Skeletal muscle satellite cell (primary cell): ENCODE data around the gene ANKLE2.

Experiments used
- H3K27me3 ChIP-seq: 2 replicates; pipeline ENCODE4 v1.7.0; 2013; ENCODE audit warnings: low read length; ENCODE audit not compliant: control insufficient read depth, insufficient read depth
- H3K36me3 ChIP-seq: 2 replicates; pipeline ENCODE4 v1.7.0; 2013; ENCODE audit warnings: mild to moderate bottlenecking, control low read depth, low read length; ENCODE audit not compliant: insufficient read depth
- H3K4me1 ChIP-seq: 2 replicates; pipeline ENCODE4 v1.7.0; 2013; ENCODE audit warnings: low read length; ENCODE audit not compliant: control insufficient read depth, insufficient read depth
- H3K4me2 ChIP-seq: 2 replicates; pipeline ENCODE4 v1.7.0; 2013; ENCODE audit warnings: mild to moderate bottlenecking, low read length
- H3K4me3 ChIP-seq: 2 replicates; pipeline ENCODE4 v1.7.0; 2013; ENCODE audit warnings: low read length
- H3K9ac ChIP-seq: 2 replicates; pipeline ENCODE4 v1.7.0; 2013; ENCODE audit warnings: mild to moderate bottlenecking, low read depth, low read length, moderate library complexity
- H3K9me3 ChIP-seq: replicated peaks from 2 replicates; pipeline ENCODE4 v1.7.0; 2013; ENCODE audit warnings: mild to moderate bottlenecking, control low read depth, low read length

ANKLE2 gene

GRCh38 chr12:132716356-132716755, 45.3 kb downstream of the ANKLE2 start:
- Histone ChIP-seq H3K9me3 (no peaks in the 10 kb centered on the region), H3K4me1 (peaks cover 7% of the 10 kb centered on the region), H3K36me3 (peaks cover 50% of the 10 kb centered on the region), H3K4me3 (no peak overlapping the region), H3K9ac (no peak overlapping the region), H3K4me2 (no peak overlapping the region), H3K27me3 (no peaks in the 10 kb centered on the region)

GRCh38 chr12:132715874-132716273, 45.8 kb downstream of the ANKLE2 start:
- H3K36me3 ChIP-seq = peaks cover 46% of the 10 kb centered on the region
- H3K4me1 ChIP-seq = peaks cover 7% of the 10 kb centered on the region

GRCh38 chr12:132713123-132713522, 48.5 kb downstream of the ANKLE2 start:
- H3K4me2 ChIP-seq = no peak overlapping the region
- peaks cover 24% of the 10 kb centered on the region for H3K36me3 ChIP-seq
- H3K27me3 ChIP-seq = no peaks in the 10 kb centered on the region
- peaks cover 7% of the 10 kb centered on the region for H3K4me1 ChIP-seq
- H3K9ac ChIP-seq = no peak overlapping the region
- no peaks in the 10 kb centered on the region for H3K9me3 ChIP-seq
- H3K4me3 ChIP-seq = no peak overlapping the region

More at GRCh38 chr12:132715874-132716273, 45.8 kb downstream of the ANKLE2 start:
- H3K27me3 ChIP-seq = no peaks in the 10 kb centered on the region
- H3K9me3 ChIP-seq = no peaks in the 10 kb centered on the region
- H3K9ac ChIP-seq = no peak overlapping the region
- H3K4me3 ChIP-seq = no peak overlapping the region
- H3K4me2 ChIP-seq = no peak overlapping the region

DNA sequence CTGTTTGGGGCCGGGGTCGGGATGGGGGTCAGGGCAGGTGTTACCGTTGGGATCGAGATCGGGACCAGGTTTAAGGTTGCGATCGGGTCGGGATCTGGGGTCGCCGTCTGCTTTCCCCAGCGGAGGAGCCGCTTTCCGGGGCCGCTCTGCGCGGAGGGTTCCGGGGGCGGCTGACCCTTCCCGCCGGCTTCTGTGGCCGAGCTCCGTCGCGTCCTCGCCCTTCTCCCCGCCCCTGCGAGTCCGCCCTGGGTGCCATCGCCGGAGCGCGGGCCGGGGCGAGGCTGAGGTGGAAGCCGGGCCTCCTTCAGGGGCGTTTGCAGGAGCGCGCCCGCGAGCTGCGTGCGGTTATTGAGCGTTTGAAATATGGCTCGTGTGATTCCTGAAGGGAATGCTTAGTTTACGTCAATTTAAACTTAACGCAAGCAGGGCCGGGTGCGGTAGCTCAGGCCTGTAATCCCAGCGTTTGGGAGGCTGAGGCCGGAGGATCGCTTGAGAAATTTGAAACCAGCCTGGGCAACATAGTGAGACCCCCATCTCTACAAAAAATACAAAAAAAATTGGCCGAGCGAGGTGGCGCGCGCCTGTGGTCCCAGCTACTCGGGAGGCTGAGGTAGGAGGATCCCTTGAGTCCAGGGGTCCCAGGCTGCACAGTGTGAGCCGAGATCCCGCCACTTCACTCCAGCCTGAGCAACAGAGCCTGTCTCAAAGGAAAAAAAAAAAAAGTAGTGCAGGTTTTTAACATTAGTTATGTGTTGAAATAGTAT, 50.4 kb downstream of the ANKLE2 start:
- H3K4me1 ChIP-seq = peaks cover 7% of the 10 kb centered on the region
- peak overlapping the region; percentile 90 for H3K9ac ChIP-seq
- H3K36me3 ChIP-seq = peaks cover 10% of the 10 kb centered on the region
- no peaks in the 10 kb centered on the region for H3K27me3 ChIP-seq
- peak overlapping the region; percentile 100 for H3K4me3 ChIP-seq
- peak overlapping the region; percentile 99 for H3K4me2 ChIP-seq
- no peaks in the 10 kb centered on the region for H3K9me3 ChIP-seq

DNA sequence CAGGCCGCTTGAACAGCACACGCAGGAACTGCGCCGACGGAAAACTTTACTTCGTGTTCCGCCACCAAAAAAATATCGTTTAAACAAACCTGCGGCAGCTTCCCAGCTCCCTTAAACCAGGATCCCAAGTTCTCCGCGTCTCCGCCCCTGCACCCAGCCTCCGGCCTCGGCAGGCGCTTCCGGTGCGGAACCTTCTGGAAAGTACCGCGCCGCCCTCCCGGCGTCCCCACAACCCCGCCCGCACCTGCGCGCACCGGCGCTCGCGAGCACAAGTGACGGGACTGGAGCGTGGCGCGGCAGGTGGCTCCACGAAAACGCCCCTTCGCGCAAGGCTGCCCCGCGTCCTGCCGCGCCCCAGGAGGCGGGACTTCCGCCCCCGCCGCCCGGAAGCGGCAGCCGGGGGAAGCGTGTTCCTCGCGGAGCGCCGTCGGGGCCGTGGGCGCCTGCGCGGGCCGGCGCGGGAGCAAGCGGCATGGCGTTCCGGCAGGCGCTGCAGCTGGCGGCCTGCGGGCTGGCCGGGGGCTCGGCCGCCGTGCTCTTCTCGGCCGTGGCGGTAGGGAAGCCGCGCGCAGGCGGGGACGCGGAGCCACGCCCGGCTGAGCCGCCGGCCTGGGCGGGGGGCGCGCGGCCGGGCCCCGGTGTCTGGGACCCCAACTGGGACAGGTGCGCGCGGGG, 51.1 kb downstream of the ANKLE2 start, which contains the start of gene PGAM5:
Gene PGAM5 (plus strand): TSS at position 438 of the 675 bp plus-strand sequence. CDS start 35 bp downstream, at position 473.
- peak within 1 kb of the TSS; percentile 99 for H3K4me2 ChIP-seq
- no peaks in the 10 kb centered on the region for H3K9me3 ChIP-seq
- peaks cover 7% of the 10 kb centered on the region for H3K4me1 ChIP-seq

DNA sequence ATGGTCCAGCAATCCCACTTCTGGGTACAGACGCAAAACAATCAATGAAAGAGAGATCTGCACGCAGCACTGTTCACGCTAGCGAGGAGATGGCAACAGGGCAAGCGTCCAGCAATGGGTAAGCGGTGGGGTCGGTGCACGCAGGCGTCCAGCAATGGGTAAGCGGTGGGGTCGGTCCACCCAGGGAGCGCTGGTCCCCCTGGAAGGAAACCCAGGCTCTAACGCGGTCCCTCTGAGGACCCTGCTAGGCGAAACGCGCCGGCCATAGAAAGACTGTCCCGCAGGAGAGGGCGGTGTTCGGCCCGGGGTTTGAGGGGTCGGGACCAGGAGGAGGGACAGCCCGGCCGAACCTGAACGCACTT, 51.6 kb downstream of the ANKLE2 start:
- H3K9ac ChIP-seq = peak overlapping the region; percentile 90
- no peaks in the 10 kb centered on the region for H3K27me3 ChIP-seq
- H3K36me3 ChIP-seq = peaks cover 7% of the 10 kb centered on the region
- H3K4me1 ChIP-seq = peaks cover 7% of the 10 kb centered on the region
- H3K4me3 ChIP-seq = peak overlapping the region; percentile 100
- peak overlapping the region; percentile 99 for H3K4me2 ChIP-seq
- no peaks in the 10 kb centered on the region for H3K9me3 ChIP-seq

More for the DNA sequence above, 51.1 kb downstream of the ANKLE2 start, which contains the start of gene PGAM5:
- peak within 1 kb of the TSS; percentile 100 for H3K4me3 ChIP-seq
- H3K9ac ChIP-seq = peak within 1 kb of the TSS; percentile 90
- H3K36me3 ChIP-seq = peaks cover 7% of the 10 kb centered on the region
- H3K27me3 ChIP-seq = no peaks in the 10 kb centered on the region

- Histone ChIP-seq H3K36me3 (peaks cover 5% of the 10 kb centered on the region), H3K9ac (no peak overlapping the region), H3K4me2 (no peak overlapping the region), H3K4me1 (peaks cover 7% of the 10 kb centered on the region), H3K27me3 (no peaks in the 10 kb centered on the region), H3K9me3 (no peaks in the 10 kb centered on the region), H3K4me3 (no peak overlapping the region)
These were observed 53.5 kb downstream of the ANKLE2 start for GRCh38 chr12:132708150-132708549.

DNA sequence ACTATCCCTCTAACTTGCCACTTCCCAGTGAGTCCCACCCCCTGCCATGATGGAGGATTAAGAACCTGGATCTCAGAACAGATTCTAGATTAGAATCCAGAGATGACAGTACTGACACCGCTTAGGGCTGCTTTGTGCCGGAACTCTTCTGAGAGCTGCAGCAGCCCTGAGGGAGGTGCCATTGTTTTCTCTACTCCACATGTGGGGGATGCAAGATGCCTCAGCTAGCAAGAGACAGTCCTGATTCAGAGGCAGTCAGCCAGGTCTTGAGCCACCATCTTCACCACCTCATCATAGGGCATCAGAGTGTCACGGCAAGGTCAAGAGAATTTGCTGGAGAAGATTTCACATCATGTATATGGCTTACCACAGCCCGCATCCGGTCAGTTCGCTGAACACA, 54.4 kb downstream of the ANKLE2 start:
- Histone ChIP-seq H3K4me1 (peaks cover 7% of the 10 kb centered on the region), H3K36me3 (peaks cover 5% of the 10 kb centered on the region), H3K9me3 (no peaks in the 10 kb centered on the region), H3K4me3 (no peak overlapping the region), H3K4me2 (no peak overlapping the region), H3K27me3 (no peaks in the 10 kb centered on the region), H3K9ac (no peak overlapping the region)

DNA sequence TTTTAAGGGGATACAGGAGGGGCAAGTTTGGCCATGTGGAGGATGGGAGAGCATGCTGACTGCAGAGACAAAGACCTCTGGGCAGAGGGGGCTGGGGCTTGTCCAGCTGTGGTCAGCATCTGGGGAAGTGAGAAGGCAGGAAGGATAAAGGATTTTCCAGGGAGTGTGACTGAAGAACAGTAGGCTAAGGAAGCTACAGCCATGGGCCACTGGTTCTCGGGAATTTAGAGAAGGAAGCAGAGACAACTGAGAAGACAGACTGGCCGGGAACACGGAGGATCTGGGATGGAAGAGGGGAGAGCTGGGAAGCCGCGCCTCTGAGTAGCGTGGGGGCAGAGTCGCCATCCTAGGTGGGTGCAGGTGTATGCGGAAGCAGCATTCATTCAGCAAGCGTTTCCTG, 58.0 kb downstream of the ANKLE2 start:
- Histone ChIP-seq H3K9me3 (no peaks in the 10 kb centered on the region), H3K4me1 (peaks cover 8% of the 10 kb centered on the region), H3K4me2 (no peak overlapping the region), H3K9ac (no peak overlapping the region), H3K4me3 (no peak overlapping the region), H3K27me3 (no peaks in the 10 kb centered on the region), H3K36me3 (peaks cover 12% of the 10 kb centered on the region)

DNA sequence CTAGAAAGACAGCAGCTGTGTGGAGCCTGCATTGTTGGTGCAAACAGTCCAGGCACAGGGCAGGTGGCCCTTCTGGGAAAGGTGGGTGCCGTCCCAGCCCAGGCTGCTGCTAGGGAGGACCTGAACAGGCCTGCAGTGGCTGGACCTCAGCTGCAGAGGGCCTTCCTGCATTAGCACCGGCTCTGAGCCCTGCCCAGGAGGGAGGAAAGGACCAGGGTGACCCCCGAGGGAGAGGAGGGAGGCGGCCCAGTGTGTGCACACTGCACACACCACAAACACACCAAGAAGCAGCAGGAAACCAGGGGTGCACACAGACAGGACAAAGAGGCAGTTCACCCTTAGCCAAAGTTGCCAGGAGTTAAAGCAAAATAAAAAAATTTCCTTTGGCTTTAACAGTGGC, 59.0 kb downstream of the ANKLE2 start:
- H3K9ac ChIP-seq = no peak overlapping the region
- H3K9me3 ChIP-seq = no peaks in the 10 kb centered on the region
- peaks cover 8% of the 10 kb centered on the region for H3K4me1 ChIP-seq
- no peak overlapping the region for H3K4me2 ChIP-seq
- no peak overlapping the region for H3K4me3 ChIP-seq
- no peaks in the 10 kb centered on the region for H3K27me3 ChIP-seq
- H3K36me3 ChIP-seq = peaks cover 12% of the 10 kb centered on the region

DNA sequence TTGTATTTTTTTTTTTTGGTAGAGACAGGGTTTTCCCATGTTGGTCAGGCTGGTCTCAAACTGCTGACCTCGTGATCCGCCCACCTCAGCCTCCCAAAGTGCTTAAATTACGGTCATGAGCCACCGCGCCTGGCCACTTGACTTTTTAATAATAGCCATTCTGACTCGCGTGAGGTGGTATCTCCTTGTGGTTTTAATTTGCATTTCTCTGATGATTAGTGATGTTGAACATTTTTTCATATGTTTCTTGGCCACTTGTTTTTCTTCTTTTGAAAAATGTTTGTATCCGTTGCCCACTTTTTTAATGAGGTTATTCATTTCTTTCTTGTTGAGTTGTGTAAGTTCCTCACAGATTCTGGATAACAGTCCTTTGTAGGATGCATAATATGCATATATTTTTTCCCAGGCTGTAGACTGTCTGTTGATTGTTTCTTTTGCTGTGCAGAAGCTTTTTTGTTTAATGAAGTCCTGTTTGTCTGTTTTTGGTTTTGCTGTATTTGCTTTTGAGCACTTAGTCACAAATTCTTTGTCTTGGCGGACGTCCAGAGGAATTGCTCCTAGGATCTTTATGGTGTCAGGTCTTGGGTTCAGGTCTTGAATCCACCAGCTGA, 61.3 kb downstream of the ANKLE2 start:
- no peaks in the 10 kb centered on the region for H3K27me3 ChIP-seq
- H3K9me3 ChIP-seq = no peaks in the 10 kb centered on the region
- H3K9ac ChIP-seq = no peak overlapping the region
- no peak overlapping the region for H3K4me2 ChIP-seq
- peaks cover 8% of the 10 kb centered on the region for H3K4me1 ChIP-seq
- H3K36me3 ChIP-seq = peaks cover 17% of the 10 kb centered on the region
- H3K4me3 ChIP-seq = no peak overlapping the region
